ENCODE results near the gene APOL1. TPM values are rescaled to one million over a fixed set of nuclear protein-coding genes. Genes with fewer than 3 reads are reported as not detected.

The APOL1 gene
- total RNA-seq, 1 experiment from 2014 or later, result 0.30 TPM

DNA sequence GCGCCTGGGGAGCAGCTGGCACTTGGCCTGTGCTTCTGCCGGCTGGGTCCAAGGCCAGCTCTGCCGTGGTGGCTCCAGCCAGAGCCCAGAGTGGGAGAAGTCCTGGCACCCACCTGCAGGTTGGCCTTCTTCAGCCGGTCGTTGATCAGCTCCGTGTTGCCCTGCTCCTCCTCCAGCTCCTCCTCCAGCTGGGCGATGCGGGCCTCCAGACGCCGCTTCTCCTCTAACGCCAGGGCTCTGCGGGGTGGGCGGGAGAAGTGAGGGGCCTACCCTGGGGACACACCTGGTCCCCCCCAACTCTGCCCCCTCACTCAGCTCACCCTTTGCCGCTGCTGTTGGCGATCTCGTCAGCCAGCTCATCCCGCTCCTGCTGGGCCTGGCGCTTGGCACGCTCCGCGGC is 32.6 kb downstream of the APOL1 start:
- Histone ChIP-seq H3K9me3 (ENCODE audit: control insufficient read depth in 1 of 2, insufficient read depth in 1 of 2, low read depth in 1 of 2, low read length in 2 of 2) (no peaks in the 10 kb centered on the region), H3K36me3 (ENCODE audit: control insufficient read depth in 1 of 2, insufficient read depth in 2 of 2, low read length in 2 of 2) (peaks cover 58 to 62% of the 10 kb centered on the region in 2 experiments; a peak in 3 of 4 replicates), H3K4me2 (ENCODE audit: low read length) (no peak overlapping the region), H3K9ac (ENCODE audit: low read length) (no peak overlapping the region), H3K9me2 (ENCODE audit: insufficient read depth) (no peaks in the 10 kb centered on the region), H3K4me3 (replicated peaks in 1 of 2; ENCODE audit: low read depth in 1 of 2, low read length in 2 of 2) (no peak overlapping the region), H3K27me3 (ENCODE audit: insufficient read depth, low read length) (no peaks in the 10 kb centered on the region), H3K27ac (ENCODE audit: low read depth, low read length) (no peak overlapping the region), H3K79me2 (ENCODE audit: insufficient read depth, low read length) (no peaks in the 10 kb centered on the region), H2AFZ (ENCODE audit: low read depth, low read length, poor library complexity, severe bottlenecking) (no peak overlapping the region), H3K4me1 (ENCODE audit: control insufficient read depth in 1 of 2, insufficient read depth in 2 of 2, low read length in 2 of 2) (no peaks in the 10 kb centered on the region), H4K20me1 (ENCODE audit: insufficient read depth) (no peaks in the 10 kb centered on the region)
- TF ChIP-seq SRF (IDR thresholded peaks at IDR 0.05; ENCODE audit: low read depth), result no peak
- no peak for TF ChIP-seq CBX3 (IDR thresholded peaks at IDR 0.05; ENCODE audit: low read depth)
- no peak for TF ChIP-seq TCF7L2 (IDR thresholded peaks at IDR 0.05; ENCODE audit: borderline replicate concordance, extremely low read depth, insufficient read depth, insufficient read length)
- no peak for TF ChIP-seq CEBPB (IDR thresholded peaks at IDR 0.05; ENCODE audit: low read depth)
- TF ChIP-seq, protein P1, sequence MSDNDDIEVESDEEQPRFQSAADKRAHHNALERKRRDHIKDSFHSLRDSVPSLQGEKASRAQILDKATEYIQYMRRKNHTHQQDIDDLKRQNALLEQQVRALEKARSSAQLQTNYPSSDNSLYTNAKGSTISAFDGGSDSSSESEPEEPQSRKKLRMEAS (IDR thresholded peaks at IDR 0.05), result no peak
- no peak for TF ChIP-seq FOSL1 (IDR thresholded peaks at IDR 0.05; ENCODE audit: low read depth)
- TF ChIP-seq, protein P2, sequence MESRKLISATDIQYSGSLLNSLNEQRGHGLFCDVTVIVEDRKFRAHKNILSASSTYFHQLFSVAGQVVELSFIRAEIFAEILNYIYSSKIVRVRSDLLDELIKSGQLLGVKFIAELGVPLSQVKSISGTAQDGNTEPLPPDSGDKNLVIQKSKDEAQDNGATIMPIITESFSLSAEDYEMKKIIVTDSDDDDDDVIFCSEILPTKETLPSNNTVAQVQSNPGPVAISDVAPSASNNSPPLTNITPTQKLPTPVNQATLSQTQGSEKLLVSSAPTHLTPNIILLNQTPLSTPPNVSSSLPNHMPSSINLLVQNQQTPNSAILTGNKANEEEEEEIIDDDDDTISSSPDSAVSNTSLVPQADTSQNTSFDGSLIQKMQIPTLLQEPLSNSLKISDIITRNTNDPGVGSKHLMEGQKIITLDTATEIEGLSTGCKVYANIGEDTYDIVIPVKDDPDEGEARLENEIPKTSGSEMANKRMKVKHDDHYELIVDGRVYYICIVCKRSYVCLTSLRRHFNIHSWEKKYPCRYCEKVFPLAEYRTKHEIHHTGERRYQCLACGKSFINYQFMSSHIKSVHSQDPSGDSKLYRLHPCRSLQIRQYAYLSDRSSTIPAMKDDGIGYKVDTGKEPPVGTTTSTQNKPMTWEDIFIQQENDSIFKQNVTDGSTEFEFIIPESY (IDR thresholded peaks at IDR 0.05; ENCODE audit: extremely low read depth, insufficient replicate concordance, low read length), result no peak
- TF ChIP-seq, protein P3, sequence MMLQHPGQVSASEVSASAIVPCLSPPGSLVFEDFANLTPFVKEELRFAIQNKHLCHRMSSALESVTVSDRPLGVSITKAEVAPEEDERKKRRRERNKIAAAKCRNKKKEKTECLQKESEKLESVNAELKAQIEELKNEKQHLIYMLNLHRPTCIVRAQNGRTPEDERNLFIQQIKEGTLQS (IDR thresholded peaks at IDR 0.05), result no peak
- TF ChIP-seq SIN3A (IDR thresholded peaks at IDR 0.05; ENCODE audit: low read depth), result no peak
- TF ChIP-seq ZFX (IDR thresholded peaks at IDR 0.05), result no peak
- TF ChIP-seq, protein P4, sequence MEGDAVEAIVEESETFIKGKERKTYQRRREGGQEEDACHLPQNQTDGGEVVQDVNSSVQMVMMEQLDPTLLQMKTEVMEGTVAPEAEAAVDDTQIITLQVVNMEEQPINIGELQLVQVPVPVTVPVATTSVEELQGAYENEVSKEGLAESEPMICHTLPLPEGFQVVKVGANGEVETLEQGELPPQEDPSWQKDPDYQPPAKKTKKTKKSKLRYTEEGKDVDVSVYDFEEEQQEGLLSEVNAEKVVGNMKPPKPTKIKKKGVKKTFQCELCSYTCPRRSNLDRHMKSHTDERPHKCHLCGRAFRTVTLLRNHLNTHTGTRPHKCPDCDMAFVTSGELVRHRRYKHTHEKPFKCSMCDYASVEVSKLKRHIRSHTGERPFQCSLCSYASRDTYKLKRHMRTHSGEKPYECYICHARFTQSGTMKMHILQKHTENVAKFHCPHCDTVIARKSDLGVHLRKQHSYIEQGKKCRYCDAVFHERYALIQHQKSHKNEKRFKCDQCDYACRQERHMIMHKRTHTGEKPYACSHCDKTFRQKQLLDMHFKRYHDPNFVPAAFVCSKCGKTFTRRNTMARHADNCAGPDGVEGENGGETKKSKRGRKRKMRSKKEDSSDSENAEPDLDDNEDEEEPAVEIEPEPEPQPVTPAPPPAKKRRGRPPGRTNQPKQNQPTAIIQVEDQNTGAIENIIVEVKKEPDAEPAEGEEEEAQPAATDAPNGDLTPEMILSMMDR (IDR thresholded peaks at IDR 0.05 in 2 of 3, conservative IDR thresholded peaks at IDR 0.05 in 1 of 3; ENCODE audit: borderline replicate concordance in 1 of 3, insufficient read depth in 1 of 3, low read depth in 2 of 3, low read length in 2 of 3), result no peak
- TF ChIP-seq RAD21 (IDR thresholded peaks at IDR 0.05; ENCODE audit: low read depth), result no peak
- TF ChIP-seq ZNF274 (IDR thresholded peaks at IDR 0.05; ENCODE audit: low read depth, low read length), result no peak
- TF ChIP-seq POLR2AphosphoS5 (IDR thresholded peaks at IDR 0.05; ENCODE audit: low read depth, low read length), result no peak
- TF ChIP-seq POLR2A (IDR thresholded peaks at IDR 0.05; ENCODE audit: borderline replicate concordance, extremely low read depth, insufficient read depth, insufficient read length), result no peak
- TF ChIP-seq ELF1 (IDR thresholded peaks at IDR 0.05; ENCODE audit: borderline replicate concordance, low read depth), result no peak
- TF ChIP-seq EZH2 (IDR thresholded peaks at IDR 0.05), result no peak
- no peak for TF ChIP-seq EGR1 (IDR thresholded peaks at IDR 0.05; ENCODE audit: low read depth)
- no peak for TF ChIP-seq SP1 (IDR thresholded peaks at IDR 0.05; ENCODE audit: low read depth)
- DNase-seq (ENCODE audit: low read depth, low spot score), result no peak
- ChIA-PET POLR2A (no interaction called here), RAD21 (ENCODE audit: low non-redundant PET in 1 of 2, low total read pairs in 2 of 2, uncharacterized antibody in 2 of 2, unreplicated experiment in 2 of 2) (no interaction called here), CTCF (interaction anchor here (1.4 to 1.9 kb wide), 6 partner anchors 16 to 201 kb away, joined by 3 to 15 read pairs (median 4); no protein-coding TSS in a partner anchor)
- intact Hi-C loops (cut with micrococcal nuclease), result no loop called here
- ATAC-seq, result no peak
- no TSS peak for BruUV-seq (replicated peaks)

All from HCT116 (cell line).